K562 (cell line): ENCODE results near the gene FMN2. TPM values are rescaled to one million over a fixed set of nuclear protein-coding genes. Genes with fewer than 3 reads are reported as not detected.

Experiments used
- ATAC-seq: fragments of 200-7000 bp; cut with Tn5 transposase; 3 replicates; pipeline ENCODE4 v1.9.1; 2020; ENCODE audit warnings: moderate library complexity
- BruUV-seq: library from RNA; stranded (reverse); fragments of 400-500 nt; replicated peaks from 2 replicates; lab custom pipeline; 2021; lab: Mats Ljungman, UMichigan
- CTCF ChIA-PET: fragments of 300-600 bp; formaldehyde crosslinking; extraction: SDS; loops from one replicate; lab custom pipeline; 2021; ENCODE audit warnings: low intra/inter-chr PET ratio; lab: Yijun Ruan, JAX
- POLR2A ChIA-PET: fragments of 300-600, 350-650 bp; sonication (Branson Sonifier 250); formaldehyde crosslinking; extraction: SDS; loops from one replicate; lab custom pipeline; 2021; ENCODE audit warnings: antibody characterized with exemption, inconsistent platforms; lab: Yijun Ruan, JAX
- DNase-seq, 4 experiments: peaks; one replicate each; pipeline versions ENCODE4 v3.0.0 to v3.0.0-alpha.2; 2011 to 2018; ENCODE audit warnings: low spot score in 3 of 4, mixed read lengths in 3 of 4; ENCODE audit errors: extremely low read depth in 1 of 4
- FAIRE-seq: peaks from 2 replicates; lab custom pipeline; 2011; peaks lifted over from hg19 to GRCh38; lab: Jason Lieb, UNC
- H2AFZ ChIP-seq: 2 replicates; pipeline ENCODE4 v1.6.0; 2011; ENCODE audit warnings: low read depth, low read length, control low read depth, inconsistent platforms
- H3K27ac ChIP-seq: fragments of 200-600 bp; 3 replicates; pipeline ENCODE4 v1.8.0; 2011; ENCODE audit warnings: low read depth, mild to moderate bottlenecking, control low read depth, inconsistent platforms, low read length, moderate library complexity, mixed read lengths; ENCODE audit errors: extremely low read depth
- H3K27me3 ChIP-seq, 2 experiments: fragments of 300-600 bp in 1 of 2; 2 replicates in 1 of 2; 3 replicates in 1 of 2; pipeline versions ENCODE4 v1.6.0 to v1.8.0; 2011; ENCODE audit warnings: inconsistent platforms in 2 of 2, low read length in 2 of 2, mild to moderate bottlenecking in 1 of 2, mixed read lengths in 1 of 2, moderate library complexity in 1 of 2; ENCODE audit not compliant: control insufficient read depth in 2 of 2, insufficient read depth in 2 of 2
- H3K36me3 ChIP-seq: fragments of 300-600 bp; 3 replicates; pipeline ENCODE4 v1.8.0; 2011; ENCODE audit warnings: mild to moderate bottlenecking, low read length, inconsistent platforms; ENCODE audit not compliant: control insufficient read depth, insufficient read depth
- H3K4me1 ChIP-seq, 2 experiments: fragments of 200-600 bp in 1 of 2; replicated peaks in 1 of 2; 2 replicates in 1 of 2; 3 replicates in 1 of 2; pipeline versions ENCODE4 v1.5.1 to v1.8.0; 2011; ENCODE audit warnings: inconsistent platforms in 2 of 2, low read length in 2 of 2, mild to moderate bottlenecking in 1 of 2, mixed read lengths in 1 of 2, moderate library complexity in 1 of 2; ENCODE audit not compliant: control insufficient read depth in 2 of 2, insufficient read depth in 2 of 2
- H3K4me2 ChIP-seq: 2 replicates; pipeline ENCODE4 v1.6.1; 2011; ENCODE audit warnings: low read length, control low read depth, inconsistent platforms, mixed read lengths; ENCODE audit not compliant: insufficient read depth
- H3K4me3 ChIP-seq: fragments of 200-600 bp; sonication (generic), shearing (Covaris generic); 2 replicates; pipeline ENCODE4 v1.5.1; 2016; ENCODE audit warnings: control low read depth, inconsistent platforms
- H3K79me2 ChIP-seq: fragments of 200-600 bp; 3 replicates; pipeline ENCODE4 v1.8.0; 2011; ENCODE audit warnings: low read length, inconsistent platforms; ENCODE audit not compliant: control insufficient read depth, insufficient read depth
- H3K9ac ChIP-seq, 2 experiments: 2 replicates each; pipeline versions ENCODE4 v1.6.0 to v1.6.1; 2011; ENCODE audit warnings: low read depth in 2 of 2, low read length in 2 of 2, control low read depth in 1 of 2, inconsistent platforms in 1 of 2, mild to moderate bottlenecking in 1 of 2, mixed read lengths in 1 of 2; ENCODE audit not compliant: insufficient read depth in 1 of 2
- H3K9me1 ChIP-seq: one replicate; pipeline ENCODE4 v1.6.0; 2011; ENCODE audit warnings: inconsistent platforms, mild to moderate bottlenecking, low read length, moderate library complexity; ENCODE audit not compliant: control insufficient read depth, insufficient read depth
- H3K9me3 ChIP-seq: replicated peaks from 2 replicates; pipeline ENCODE4 v1.5.1; 2011; ENCODE audit warnings: low read depth, low read length, inconsistent platforms; ENCODE audit not compliant: control insufficient read depth, insufficient read depth
- H4K20me1 ChIP-seq: replicated peaks from 2 replicates; pipeline ENCODE4 v1.6.1; 2011; ENCODE audit warnings: low read length, inconsistent platforms, mixed read lengths; ENCODE audit not compliant: control insufficient read depth, insufficient read depth
- C11orf30 ChIP-seq: fragments of 450-650 bp; IDR thresholded peaks from 2 replicates; pipeline ENCODE4 v1.6.1; 2016; ENCODE audit warnings: low read depth, mild to moderate bottlenecking
- FOXJ2 ChIP-seq: fragments of 200-800 bp; sonication (Bioruptor generic); IDR thresholded peaks from 2 replicates; pipeline ENCODE4 v1.6.1; 2016; ENCODE audit warnings: missing genetic modification characterization, missing compliant biosample characterization
- MAFF ChIP-seq: IDR thresholded peaks from 2 replicates; pipeline ENCODE4 v1.6.1; 2012; ENCODE audit warnings: low read length, improper control_type of control experiment
- MAFG ChIP-seq: fragments of 450-650 bp; conservative IDR thresholded peaks from 2 replicates; pipeline ENCODE4 v1.6.1; 2016; ENCODE audit warnings: missing genetic modification characterization, missing compliant biosample characterization
- MCM2 ChIP-seq: fragments of 450-650 bp; IDR thresholded peaks from 2 replicates; pipeline ENCODE4 v1.6.1; 2017; ENCODE audit warnings: low read depth, mild to moderate bottlenecking
- NCOA6 ChIP-seq: fragments of 450-650 bp; IDR thresholded peaks from 2 replicates; pipeline ENCODE4 v1.6.1; 2017; ENCODE audit warnings: mild to moderate bottlenecking
- SAP30 ChIP-seq: fragments of 200-600 bp; sonication (generic); IDR thresholded peaks from 2 replicates; pipeline ENCODE4 v1.6.1; 2012; ENCODE audit warnings: borderline replicate concordance, low read depth, mild to moderate bottlenecking, moderate library complexity, low read length, control low read depth, inconsistent platforms; ENCODE audit not compliant: insufficient read depth, poor library complexity, severe bottlenecking
- SMC3 ChIP-seq: conservative IDR thresholded peaks from 2 replicates; pipeline ENCODE4 v1.6.1; 2011; ENCODE audit warnings: low read depth, low read length, improper control_type of control experiment; ENCODE audit not compliant: insufficient read depth
- ZNF316 ChIP-seq: fragments of 450-650 bp; IDR thresholded peaks from 2 replicates; pipeline ENCODE4 v1.6.1; 2016
- ZNF318 ChIP-seq, 2 experiments: fragments of 450-650 bp; IDR thresholded peaks; 2 replicates each; pipeline ENCODE4 v1.6.1; 2016; ENCODE audit warnings: mild to moderate bottlenecking in 2 of 2, borderline replicate concordance in 1 of 2, low read depth in 1 of 2, moderate library complexity in 1 of 2
- ZNF507 ChIP-seq: conservative IDR thresholded peaks from 2 replicates; pipeline ENCODE4 v1.6.1; 2017; ENCODE audit warnings: missing genetic modification characterization, missing compliant biosample characterization
- WGBS: fragments of 100-300 bp; shearing (Covaris generic); methylation state at CpG from one replicate; pipeline ENCODE4 v1.1.6; 2016; ENCODE audit warnings: low coverage, mixed read lengths; ENCODE audit not compliant: insufficient coverage; ENCODE audit errors: missing lambda C conversion rate; 5-methylcytosine and 5-hydroxymethylcytosine counted together
- in situ Hi-C: fragments of 300-500 bp; cut with MboI; formaldehyde crosslinking; loops from 4 replicates; pipeline ENCODE4 v1.15.0; 2018; ENCODE audit warnings: inconsistent platforms, mixed read lengths
- intact Hi-C: fragments of 100-400 bp; cut with micrococcal nuclease; formaldehyde crosslinking; loops from 2 replicates; pipeline ENCODE4 v1.14.2; 2022
- polyA plus RNA-seq, 8 experiments: library from polyadenylated mRNA; depleted of rRNA in 4 of 8; stranded (reverse) in 5 of 8; unstranded in 3 of 8; fragments of >200 nt; fragmentation: Nextera tagmentation in 2 of 8; fragmentation: Illumina TruSeq in 1 of 8; extraction: Ambion mirVana in 2 of 8; extraction: Trizol in 1 of 8; gene quantifications; 2 replicates each; pipeline versions ENCODE4 v1.2.1 to v1.2.3, GENCODE V29; 2011 to 2014; ENCODE audit warnings: inconsistent platforms in 1 of 8, missing spikeins in 1 of 8
- total RNA-seq, 7 experiments: library from RNA; depleted of rRNA in 6 of 7; stranded (reverse); fragments of >200 nt in 6 of 7; fragmentation: Illumina TruSeq in 2 of 7; extraction: Trizol in 2 of 7; gene quantifications; 2 replicates each; pipeline versions ENCODE4 v1.2.1 to v1.2.3, GENCODE V29; 2011 to 2021; ENCODE audit warnings: low replicate concordance in 1 of 7

FMN2 gene
- total and polyA plus RNA-seq, 9 of the 15 experiments (the other 6 are each of a cell fraction or from before 2014, with no cell fraction given) = 0.15 to 0.45 (median 0.16) TPM; not detected in 3

- POLR2A ChIA-PET = no interaction called here
- H3K4me2 ChIP-seq = no peak overlapping the region
- WGBS = 4% methylated on average over 6 of the region's 6 CpGs
- no peaks in the 10 kb centered on the region for H3K27me3 ChIP-seq
- in situ Hi-C loops (no loop called here), intact Hi-C loops (loop anchor here (1.0 kb wide), 1 partner anchor 162 kb away; no protein-coding TSS in a partner anchor)
- H3K36me3 ChIP-seq = no peaks in the 10 kb centered on the region
- no peak overlapping the region for H3K9ac ChIP-seq
- H3K4me3 ChIP-seq = no peak overlapping the region
- DNase-seq = peak; percentile 35 to 50 (median 47)
- H3K9me3 ChIP-seq = no peaks in the 10 kb centered on the region
- no peaks in the 10 kb centered on the region for H3K4me1 ChIP-seq
- no TSS peak for BruUV-seq
- peak; percentile 70; the same call in 1 of the 3 replicates for ATAC-seq
- H3K9me1 ChIP-seq = no peaks in the 10 kb centered on the region
- H3K27ac ChIP-seq = no peak overlapping the region
- H3K79me2 ChIP-seq = no peaks in the 10 kb centered on the region
- no peaks in the 10 kb centered on the region for H4K20me1 ChIP-seq
- no peak overlapping the region for H2AFZ ChIP-seq
- peak; percentile 81 for FAIRE-seq
- CTCF ChIA-PET = interaction anchor here (1.2 kb wide), 1 partner anchor 163 kb away, joined by 3 read pairs; no protein-coding TSS in a partner anchor
- TF ChIP-seq ZNF318 (IDR thresholded peaks at IDR 0.05; ENCODE audit: borderline replicate concordance in 1 of 2, low read depth in 1 of 2) = no peak
- peak; percentile 48; the same call in 1 of the 2 replicates for TF ChIP-seq MAFF
- no peak for TF ChIP-seq NCOA6
- peak; percentile 91 for TF ChIP-seq ZNF316
- no peak for TF ChIP-seq FOXJ2
- peak; percentile 49 for TF ChIP-seq SMC3
- peak; percentile 78 for TF ChIP-seq MAFG
- TF ChIP-seq MCM2 = no peak
- no peak for TF ChIP-seq ZNF507 (tag)
- peak; percentile 81 for TF ChIP-seq C11orf30
- TF ChIP-seq SAP30 = no peak
Measured at GRCh38 chr1:240189386-240189989, 97.8 kb downstream of the FMN2 start.
